NCI-H1694 (cell line): Measurements from ENCODE around the gene SLF2.
A peak's percentile ranks its signal among the peaks of the same experiment; 100 is the strongest.

Experiments used
- DNase-seq: peaks from one replicate; lab custom pipeline; 2025; lab: John Stamatoyannopoulos, UW

Gene SLF2

GRCh38 chr10:101000127-101000914 lies 87.6 kb downstream of the SLF2 start:
- DNase-seq: no peak

GRCh38 chr10:101000915-101001658 lies 88.3 kb downstream of the SLF2 start:
- no peak for DNase-seq

GRCh38 chr10:101001659-101002035 lies 88.9 kb downstream of the SLF2 start:
- DNase-seq: no peak

- no peak for DNase-seq
These were observed 89.7 kb downstream of the SLF2 start for GRCh38 chr10:101002456-101002855.

GRCh38 chr10:101003639-101004206 lies 91.0 kb downstream of the SLF2 start:
- DNase-seq: no peak

- no peak for DNase-seq
These were observed 92.6 kb downstream of the SLF2 start for GRCh38 chr10:101005361-101005760.

- no peak for DNase-seq
These were observed 93.3 kb downstream of the SLF2 start for GRCh38 chr10:101005869-101006567.

- DNase-seq: no peak
These were observed 93.9 kb downstream of the SLF2 start for GRCh38 chr10:101006593-101007098.

GRCh38 chr10:101007099-101007711 lies 94.4 kb downstream of the SLF2 start:
- DNase-seq: no peak

GRCh38 chr10:101007915-101008822 lies 95.4 kb downstream of the SLF2 start:
- no peak for DNase-seq

GRCh38 chr10:101008823-101009423 lies 96.2 kb downstream of the SLF2 start:
- DNase-seq: no peak

- no peak for DNase-seq
These were observed 97.6 kb downstream of the SLF2 start for GRCh38 chr10:101010329-101010728.

- DNase-seq: no peak
These were observed 99.0 kb downstream of the SLF2 start for GRCh38 chr10:101011517-101012423.

GRCh38 chr10:101012525-101013364 lies 100.0 kb downstream of the SLF2 start:
- peak; percentile 75 for DNase-seq

GRCh38 chr10:101013365-101013825 lies 100.6 kb downstream of the SLF2 start:
- DNase-seq: no peak

GRCh38 chr10:101014230-101014884 lies 101.6 kb downstream of the SLF2 start:
- DNase-seq: peak; percentile 21
